GM19455 (cell line): Measurements from ENCODE around the gene PPP1CA.

Source experiments
- ATAC-seq: cut with Tn5 transposase; IDR thresholded peaks from one replicate; pipeline ENCODE4 v1.9.1; 2021; ENCODE audit not compliant: unreplicated experiment

The PPP1CA gene

GRCh38 chr11:67353317-67354074, 48.2 kb downstream of the PPP1CA start, which contains the start of gene POLD4:
Gene POLD4, minus strand, starts transcription at chr11:67353546. Its CDS starts 147 bp downstream, at chr11:67353399.
- ATAC-seq: peak; percentile 79

GRCh38 chr11:67352546-67353316, 48.9 kb downstream of the PPP1CA start:
- ATAC-seq: peak; percentile 14

- ATAC-seq: no peak
Measured at GRCh38 chr11:67351275-67352005, 50.2 kb downstream of the PPP1CA start.

GRCh38 chr11:67349928-67350465, 51.7 kb downstream of the PPP1CA start:
- ATAC-seq: no peak

- ATAC-seq: no peak
Measured at GRCh38 chr11:67349457-67349856, 52.2 kb downstream of the PPP1CA start.

GRCh38 chr11:67349036-67349435, 52.6 kb downstream of the PPP1CA start:
- ATAC-seq: no peak
